GM12864 (cell line): Measurements from ENCODE around the gene PTK6.

Experiments
- DNase-seq: peaks from one replicate; pipeline ENCODE4 v3.0.0-alpha.2; 2011; ENCODE audit warnings: low read depth
- H3K4me3 ChIP-seq: 2 replicates; pipeline ENCODE4 v1.5.1; 2011; ENCODE audit warnings: mild to moderate bottlenecking, low read depth, low read length, control low read depth
- TF ChIP-seq, protein P1 (sequence below): IDR thresholded peaks from 2 replicates; pipeline ENCODE4 v1.5.1; 2011; ENCODE audit warnings: low read depth, mild to moderate bottlenecking, moderate library complexity, low read length, control low read depth, inconsistent platforms; ENCODE audit errors: missing control alignments

Gene PTK6

DNA sequence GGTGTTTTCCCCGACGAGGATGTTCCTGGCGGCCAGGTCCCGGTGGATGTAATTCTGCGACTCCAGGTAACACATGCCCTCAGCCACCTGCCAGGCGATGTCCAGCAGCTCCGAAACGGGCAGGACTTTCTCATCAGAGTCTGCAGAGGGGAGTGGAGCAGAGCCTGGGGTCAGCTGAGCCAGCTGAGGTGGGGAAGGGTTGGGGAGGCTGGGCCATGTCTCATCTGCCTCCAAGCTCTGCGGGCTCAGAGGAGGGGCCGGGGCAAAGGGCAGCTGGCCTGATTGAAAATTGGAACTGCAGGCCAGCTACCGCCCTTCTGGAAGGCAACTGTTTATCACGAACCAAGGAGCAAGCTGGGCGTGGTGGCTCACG is 6.4 kb downstream of the PTK6 start:
- H3K4me3 ChIP-seq = no peak overlapping the region
- TF ChIP-seq, protein P1, sequence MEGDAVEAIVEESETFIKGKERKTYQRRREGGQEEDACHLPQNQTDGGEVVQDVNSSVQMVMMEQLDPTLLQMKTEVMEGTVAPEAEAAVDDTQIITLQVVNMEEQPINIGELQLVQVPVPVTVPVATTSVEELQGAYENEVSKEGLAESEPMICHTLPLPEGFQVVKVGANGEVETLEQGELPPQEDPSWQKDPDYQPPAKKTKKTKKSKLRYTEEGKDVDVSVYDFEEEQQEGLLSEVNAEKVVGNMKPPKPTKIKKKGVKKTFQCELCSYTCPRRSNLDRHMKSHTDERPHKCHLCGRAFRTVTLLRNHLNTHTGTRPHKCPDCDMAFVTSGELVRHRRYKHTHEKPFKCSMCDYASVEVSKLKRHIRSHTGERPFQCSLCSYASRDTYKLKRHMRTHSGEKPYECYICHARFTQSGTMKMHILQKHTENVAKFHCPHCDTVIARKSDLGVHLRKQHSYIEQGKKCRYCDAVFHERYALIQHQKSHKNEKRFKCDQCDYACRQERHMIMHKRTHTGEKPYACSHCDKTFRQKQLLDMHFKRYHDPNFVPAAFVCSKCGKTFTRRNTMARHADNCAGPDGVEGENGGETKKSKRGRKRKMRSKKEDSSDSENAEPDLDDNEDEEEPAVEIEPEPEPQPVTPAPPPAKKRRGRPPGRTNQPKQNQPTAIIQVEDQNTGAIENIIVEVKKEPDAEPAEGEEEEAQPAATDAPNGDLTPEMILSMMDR = no peak
- no peak for DNase-seq

DNA sequence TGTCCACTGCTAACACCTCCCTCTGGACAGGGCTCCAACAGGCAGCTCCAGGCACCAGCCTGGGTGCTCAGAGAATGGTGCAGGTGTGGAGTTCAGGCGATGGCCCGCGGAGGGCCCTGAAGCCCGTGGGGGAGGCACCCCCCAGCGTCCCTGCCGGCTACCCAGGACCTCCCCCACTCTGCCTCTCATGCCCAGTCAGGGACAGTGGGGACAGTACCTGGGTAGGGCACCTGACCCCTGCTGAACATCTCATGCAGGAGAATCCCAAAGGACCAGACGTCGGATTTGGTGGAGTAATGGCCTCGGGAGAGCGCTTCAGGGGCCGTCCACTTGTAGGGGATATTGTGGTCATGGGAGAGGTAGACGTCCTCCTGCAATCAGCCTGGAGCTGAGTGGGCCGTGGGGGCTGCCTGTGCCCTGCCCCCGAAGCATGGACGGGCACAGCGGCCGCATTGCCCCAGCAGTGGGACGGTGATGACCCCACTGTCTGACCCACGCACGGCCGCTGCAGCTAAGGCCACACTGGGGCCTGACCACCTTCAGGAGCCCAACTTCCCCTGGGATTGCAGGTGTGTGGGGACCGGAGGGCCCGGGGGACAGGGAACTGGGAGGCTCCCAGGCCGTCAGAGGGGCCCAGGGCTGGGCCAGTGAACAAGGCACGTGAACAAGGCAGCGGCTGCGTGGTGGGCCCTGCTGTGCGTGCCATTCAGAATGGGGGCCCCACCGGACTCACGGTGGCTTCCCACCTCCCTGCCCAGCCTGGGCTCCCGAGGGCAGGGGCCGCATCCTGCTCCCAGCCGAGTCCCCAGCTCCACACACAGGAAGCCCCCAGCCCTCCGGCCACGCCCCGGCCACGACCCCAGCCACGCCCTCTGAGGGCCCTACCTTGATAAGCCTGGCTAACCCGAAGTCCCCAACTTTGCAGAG is 7.1 kb downstream of the PTK6 start:
- H3K4me3 ChIP-seq = no peak overlapping the region
- no peak for DNase-seq
- TF ChIP-seq, protein P1 = no peak

- TF ChIP-seq, protein P1 = no peak
- no peak for DNase-seq
- H3K4me3 ChIP-seq = no peak overlapping the region
These were observed 7.9 kb downstream of the PTK6 start for GRCh38 chr20:63529180-63529860.

GRCh38 chr20:63527184-63527583 is 10.0 kb downstream of the PTK6 start:
- TF ChIP-seq, protein P1 = no peak
- no peak overlapping the region for H3K4me3 ChIP-seq
- DNase-seq = no peak

GRCh38 chr20:63525971-63526370 is 11.2 kb downstream of the PTK6 start:
- no peak for DNase-seq
- TF ChIP-seq, protein P1 = no peak

GRCh38 chr20:63525185-63525584 is 12.0 kb downstream of the PTK6 start:
- TF ChIP-seq, protein P1 = no peak
- no peak overlapping the region for H3K4me3 ChIP-seq
- DNase-seq = no peak

More at GRCh38 chr20:63525971-63526370, 11.2 kb downstream of the PTK6 start:
- no peak overlapping the region for H3K4me3 ChIP-seq
